K562 (cell line): ENCODE measurements around the gene SEC24C.

Experiments used
- RFX5 ChIP-seq: IDR thresholded peaks from 2 replicates; pipeline ENCODE4 v1.6.1; 2011; ENCODE audit warnings: low read depth, mild to moderate bottlenecking, improper control_type of control experiment, low read length
- TF ChIP-seq, protein P1 (sequence below), 3 experiments: IDR thresholded peaks in 2 of 3; conservative IDR thresholded peaks in 1 of 3; 2 replicates each; pipeline ENCODE4 v1.5.1; 2011 to 2012; ENCODE audit warnings: low read length in 3 of 3, mild to moderate bottlenecking in 3 of 3, control low read depth in 2 of 3, improper control_type of control experiment in 1 of 3, inconsistent platforms in 1 of 3, low read depth in 1 of 3, mixed read lengths in 1 of 3, moderate library complexity in 1 of 3; ENCODE audit not compliant: insufficient read depth in 2 of 3

DNA sequence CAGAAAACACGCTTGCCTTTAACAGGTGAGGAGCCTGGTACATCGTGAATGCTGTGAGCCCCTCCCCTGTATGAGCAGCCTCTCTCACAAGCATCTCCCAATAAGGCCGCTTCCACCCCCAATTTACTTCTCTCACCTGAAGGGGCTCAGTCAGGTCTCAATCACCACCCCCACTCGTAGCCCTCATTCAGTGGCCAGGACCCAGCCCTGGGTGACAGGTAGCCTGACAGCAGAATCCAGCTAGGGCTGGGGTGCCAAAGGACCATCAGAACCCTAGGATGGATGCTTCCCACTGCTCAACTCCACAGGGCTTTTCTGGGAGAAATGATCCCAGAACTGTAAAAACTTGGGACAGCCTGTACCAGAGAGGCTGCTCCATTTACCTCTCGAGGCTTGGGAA is 73.7 kb downstream of the SEC24C start:
- TF ChIP-seq RFX5, result no peak
- TF ChIP-seq, protein P1, sequence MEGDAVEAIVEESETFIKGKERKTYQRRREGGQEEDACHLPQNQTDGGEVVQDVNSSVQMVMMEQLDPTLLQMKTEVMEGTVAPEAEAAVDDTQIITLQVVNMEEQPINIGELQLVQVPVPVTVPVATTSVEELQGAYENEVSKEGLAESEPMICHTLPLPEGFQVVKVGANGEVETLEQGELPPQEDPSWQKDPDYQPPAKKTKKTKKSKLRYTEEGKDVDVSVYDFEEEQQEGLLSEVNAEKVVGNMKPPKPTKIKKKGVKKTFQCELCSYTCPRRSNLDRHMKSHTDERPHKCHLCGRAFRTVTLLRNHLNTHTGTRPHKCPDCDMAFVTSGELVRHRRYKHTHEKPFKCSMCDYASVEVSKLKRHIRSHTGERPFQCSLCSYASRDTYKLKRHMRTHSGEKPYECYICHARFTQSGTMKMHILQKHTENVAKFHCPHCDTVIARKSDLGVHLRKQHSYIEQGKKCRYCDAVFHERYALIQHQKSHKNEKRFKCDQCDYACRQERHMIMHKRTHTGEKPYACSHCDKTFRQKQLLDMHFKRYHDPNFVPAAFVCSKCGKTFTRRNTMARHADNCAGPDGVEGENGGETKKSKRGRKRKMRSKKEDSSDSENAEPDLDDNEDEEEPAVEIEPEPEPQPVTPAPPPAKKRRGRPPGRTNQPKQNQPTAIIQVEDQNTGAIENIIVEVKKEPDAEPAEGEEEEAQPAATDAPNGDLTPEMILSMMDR (IDR thresholded peaks at IDR 0.05 in 2 of 3, conservative IDR thresholded peaks at IDR 0.05 in 1 of 3; ENCODE audit: insufficient read depth in 2 of 3, low read depth in 1 of 3, low read length in 3 of 3), result no peak
